Left ventricle myocardium inferior (tissue), 1 donor: ENCODE data around the gene ZNF141. TPM values are rescaled to one million over a fixed set of nuclear protein-coding genes. Genes with fewer than 3 reads are reported as not detected.
"Not testable (repeated sequence)": the region's sequence is repeated elsewhere in the genome, so short reads cannot be mapped to it uniquely, and the experiment has no call there.

Experiments
- DNase-seq: peaks from one replicate; pipeline ENCODE4 v3.0.0-alpha.2; 2020
- H3K27ac ChIP-seq: fragments of 200-600 bp; replicated peaks from 2 replicates; pipeline ENCODE4 v1.8.0; 2021
- H3K27me3 ChIP-seq: fragments of 200-600 bp; 2 replicates; pipeline ENCODE4 v1.8.0; 2021; ENCODE audit warnings: low read depth
- H3K36me3 ChIP-seq: fragments of 200-600 bp; 2 replicates; pipeline ENCODE4 v1.8.0; 2021
- H3K4me1 ChIP-seq: fragments of 200-600 bp; 2 replicates; pipeline ENCODE4 v1.8.0; 2021
- H3K4me3 ChIP-seq: fragments of 200-600 bp; 2 replicates; pipeline ENCODE4 v1.8.0; 2021; ENCODE audit warnings: mild to moderate bottlenecking, moderate library complexity
- H3K9me3 ChIP-seq: fragments of 200-600 bp; replicated peaks from 2 replicates; pipeline ENCODE4 v1.8.0; 2021
- intact Hi-C: fragments of 100-400 bp; cut with micrococcal nuclease; formaldehyde crosslinking; loops from one replicate; pipeline ENCODE4 v1.11.0; 2022
- long read RNA-seq: library from polyadenylated mRNA; unstranded; transcript quantifications from one replicate; pipeline ENCODE4 v2.0.0, GENCODE V29; 2021
- total RNA-seq: library from RNA; stranded (reverse); fragmentation: NEBNext Ultra II Directional; extraction: Animal tissue kit (Norgen Biotek cat#: 25700); gene quantifications from one replicate; pipeline ENCODE4 v1.2.1, GENCODE V29; 2021
- TF ChIP-seq, protein P1 (sequence below): fragments of 200-600 bp; IDR thresholded peaks from 2 replicates; pipeline ENCODE4 v1.8.0; 2021; ENCODE audit warnings: antibody characterized with exemption, mild to moderate bottlenecking, borderline replicate concordance
- donor health status: DM: no; HTN: yes; CAD: no; lungs with severe emphysema.

Gene ZNF141
- total RNA-seq, result 8.2 TPM
- long read RNA-seq, transcript ZNF141-201 (4 exons, 2,970 nt), result major isoform, 5 of 7 reads
- long read RNA-seq, partial matches to known transcripts, result 0 of 7 reads
- long read RNA-seq, other reads (novel, unspliced or antisense), result 2 of 7 reads

DNA sequence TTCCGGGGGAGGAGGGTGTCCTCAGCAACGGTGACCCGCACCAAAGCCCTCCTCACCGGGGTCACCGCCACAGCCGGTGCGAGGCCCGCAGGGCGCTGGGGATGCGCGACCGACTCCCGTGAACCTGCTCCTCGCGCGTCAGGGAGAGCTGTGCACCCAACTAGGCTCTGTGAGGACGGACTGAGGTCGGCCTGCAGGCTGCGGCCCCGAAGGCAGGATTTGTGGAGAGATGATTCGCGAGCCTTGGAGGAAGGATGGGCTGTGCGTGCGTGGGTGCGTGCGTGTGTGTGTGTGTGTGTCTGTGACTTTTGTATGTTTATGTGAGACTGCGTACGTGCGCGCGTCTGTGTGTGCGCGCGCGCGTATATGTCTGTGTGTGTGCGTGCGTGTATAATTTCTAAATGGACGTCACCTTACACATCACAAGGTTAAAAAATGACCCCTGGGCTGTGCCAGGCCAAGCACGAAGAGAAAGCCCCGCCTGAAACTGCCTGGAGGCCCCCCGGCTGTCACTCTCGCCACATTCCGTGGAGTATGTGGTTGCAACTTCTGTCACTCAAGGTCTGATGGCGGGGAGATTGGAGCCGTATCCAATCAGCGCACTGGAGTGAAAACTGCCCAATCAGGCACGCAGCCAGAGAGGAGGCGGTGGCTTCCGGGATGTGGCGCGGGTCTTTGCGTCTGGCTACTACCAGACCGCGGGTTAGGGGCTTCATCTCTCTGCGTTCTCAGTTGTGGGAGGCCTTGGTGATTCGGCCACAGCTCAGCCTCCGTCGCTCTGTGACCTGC is at the start of gene ZNF141:
ZNF141 (plus strand) TSS at position 672 of the 789 bp plus-strand sequence. CDS start 170 bp downstream, outside the sequence.
- H3K9me3 ChIP-seq, result peaks cover 20% of the 10 kb centered on the region
- intact Hi-C loops, result no loop called here

GRCh38 chr4:288891-289290 is 48.7 kb upstream of the ZNF141 start:
- no peaks in the 10 kb centered on the region for H3K4me1 ChIP-seq
- DNase-seq, result no peak
- H3K4me3 ChIP-seq, result no peak overlapping the region
- H3K27me3 ChIP-seq, result no peaks in the 10 kb centered on the region
- intact Hi-C loops, result no loop called here
- TF ChIP-seq, protein P1, sequence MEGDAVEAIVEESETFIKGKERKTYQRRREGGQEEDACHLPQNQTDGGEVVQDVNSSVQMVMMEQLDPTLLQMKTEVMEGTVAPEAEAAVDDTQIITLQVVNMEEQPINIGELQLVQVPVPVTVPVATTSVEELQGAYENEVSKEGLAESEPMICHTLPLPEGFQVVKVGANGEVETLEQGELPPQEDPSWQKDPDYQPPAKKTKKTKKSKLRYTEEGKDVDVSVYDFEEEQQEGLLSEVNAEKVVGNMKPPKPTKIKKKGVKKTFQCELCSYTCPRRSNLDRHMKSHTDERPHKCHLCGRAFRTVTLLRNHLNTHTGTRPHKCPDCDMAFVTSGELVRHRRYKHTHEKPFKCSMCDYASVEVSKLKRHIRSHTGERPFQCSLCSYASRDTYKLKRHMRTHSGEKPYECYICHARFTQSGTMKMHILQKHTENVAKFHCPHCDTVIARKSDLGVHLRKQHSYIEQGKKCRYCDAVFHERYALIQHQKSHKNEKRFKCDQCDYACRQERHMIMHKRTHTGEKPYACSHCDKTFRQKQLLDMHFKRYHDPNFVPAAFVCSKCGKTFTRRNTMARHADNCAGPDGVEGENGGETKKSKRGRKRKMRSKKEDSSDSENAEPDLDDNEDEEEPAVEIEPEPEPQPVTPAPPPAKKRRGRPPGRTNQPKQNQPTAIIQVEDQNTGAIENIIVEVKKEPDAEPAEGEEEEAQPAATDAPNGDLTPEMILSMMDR, result no peak
- H3K27ac ChIP-seq, result no peak overlapping the region
- no peaks in the 10 kb centered on the region for H3K36me3 ChIP-seq
- H3K9me3 ChIP-seq, result peaks cover 89% of the 10 kb centered on the region

More for the DNA sequence above, at the start of gene ZNF141:
- Histone ChIP-seq H3K27me3 (no peaks in the 10 kb centered on the region), H3K4me3 (peak within 1 kb of the TSS; percentile 98), H3K36me3 (peaks cover 13% of the 10 kb centered on the region), H3K4me1 (peaks cover 58% of the 10 kb centered on the region), H3K27ac (peak within 1 kb of the TSS; percentile 99)
- peak; percentile 96 for DNase-seq
- TF ChIP-seq, protein P1, result no peak

DNA sequence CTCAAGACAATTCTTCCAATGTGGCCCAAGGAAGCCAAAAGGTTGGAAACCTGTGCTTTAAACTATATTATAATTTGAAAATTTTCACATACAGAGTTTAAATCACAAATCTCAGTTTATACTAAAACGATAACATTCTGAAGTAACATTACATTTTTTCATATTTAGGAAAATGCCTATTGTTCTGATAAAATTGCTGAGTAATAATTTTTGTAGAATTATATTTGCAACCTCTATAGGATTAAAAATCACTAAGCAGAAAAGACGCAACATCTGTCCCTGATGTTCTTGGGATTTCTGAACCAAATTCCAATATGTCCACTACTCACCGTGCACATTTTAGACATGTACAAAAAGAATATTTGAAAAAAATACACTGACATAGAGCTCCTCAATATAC is 42.9 kb upstream of the ZNF141 start:
- Histone ChIP-seq H3K36me3 (no peaks in the 10 kb centered on the region), H3K9me3 (peaks cover 38% of the 10 kb centered on the region), H3K4me1 (no peaks in the 10 kb centered on the region), H3K4me3 (no peak overlapping the region), H3K27ac (no peak overlapping the region), H3K27me3 (no peaks in the 10 kb centered on the region)
- TF ChIP-seq, protein P1, result no peak
- intact Hi-C loops, result no loop called here
- no peak for DNase-seq

- Histone ChIP-seq H3K36me3 (no peaks in the 10 kb centered on the region), H3K4me1 (peaks cover 17% of the 10 kb centered on the region), H3K27ac (no peak overlapping the region), H3K4me3 (no peak overlapping the region), H3K27me3 (peaks cover 39% of the 10 kb centered on the region), H3K9me3 (peaks cover 2% of the 10 kb centered on the region)
- DNase-seq, result no peak
- intact Hi-C loops, result no loop called here
- TF ChIP-seq, protein P1, result no peak
These were observed 35.2 kb upstream of the ZNF141 start for GRCh38 chr4:302381-302780.

DNA sequence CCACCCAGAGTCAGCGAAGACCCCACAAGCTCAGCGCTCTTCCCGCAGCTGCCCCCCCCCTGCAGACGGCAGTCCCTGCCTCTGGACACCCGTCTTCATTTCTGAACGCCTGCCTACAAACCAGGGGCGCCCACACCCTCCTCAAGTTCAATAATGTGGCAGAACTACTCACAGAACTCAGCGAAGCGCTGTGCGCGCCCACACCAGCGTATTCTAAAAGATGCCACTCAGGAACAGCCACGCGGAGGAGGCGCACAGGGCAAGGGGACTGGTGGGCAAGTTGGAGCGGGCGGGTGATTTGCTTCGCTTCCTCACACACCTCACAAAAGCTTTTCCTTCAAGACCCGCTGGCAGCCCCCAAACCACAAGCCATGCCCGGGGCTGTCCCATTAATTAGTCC is 33.1 kb upstream of the ZNF141 start:
- H3K9me3 ChIP-seq, H3K27ac ChIP-seq, intact Hi-C loops, DNase-seq, H3K36me3 ChIP-seq: not testable (repeated sequence)
- peak overlapping the region; percentile 69 for H3K4me3 ChIP-seq
- H3K4me1 ChIP-seq, result peaks cover 17% of the 10 kb centered on the region
- H3K27me3 ChIP-seq, result peaks cover 39% of the 10 kb centered on the region
